ENCODE results near the gene PNLIPRP1. TPM values are rescaled to one million over a fixed set of nuclear protein-coding genes. Genes with fewer than 3 reads are reported as not detected.

The PNLIPRP1 gene
- total and polyA plus RNA-seq, 10 of the 15 experiments (the other 5 are each of a cell fraction or from before 2014, with no cell fraction given) = 0.74 TPM; not detected in 9

DNA sequence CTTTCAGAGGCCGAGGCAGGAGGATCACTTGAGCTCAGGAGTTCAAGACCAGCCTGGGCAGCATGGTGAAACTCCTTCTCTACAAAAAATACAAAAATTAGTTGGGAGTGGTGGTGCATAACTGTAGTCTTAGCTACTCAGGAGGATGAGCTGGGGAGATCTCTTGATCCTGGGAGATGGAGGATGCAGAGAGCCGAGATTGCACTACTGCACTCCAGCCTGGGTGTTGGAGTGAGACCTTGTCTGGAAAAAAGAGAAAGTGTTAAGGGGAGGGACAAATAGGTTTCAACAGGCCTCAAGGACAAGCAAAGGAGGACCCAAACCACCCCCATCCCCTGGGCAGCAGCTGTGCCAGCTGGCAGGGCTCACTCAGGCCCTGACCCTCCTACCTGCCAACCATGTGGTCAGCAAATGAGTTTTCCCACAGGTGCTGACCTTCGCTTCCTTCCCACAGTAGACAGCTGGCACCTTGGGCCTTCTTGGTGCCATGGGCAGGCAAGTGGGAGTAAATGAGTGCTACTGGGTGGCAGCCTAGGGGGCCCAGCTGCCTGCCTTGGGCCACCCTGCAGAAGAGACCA lies 24.5 kb downstream of the PNLIPRP1 start:
- Histone ChIP-seq H3K4me3 (no peak overlapping the region), H3K4me2 (ENCODE audit: control insufficient read depth, insufficient read depth) (no peak overlapping the region), H2AFZ (ENCODE audit: control insufficient read depth, low read depth, low read length) (no peak overlapping the region), H3K9ac (ENCODE audit: control insufficient read depth, insufficient read depth, low read length) (no peak overlapping the region), H3K4me1 (ENCODE audit: control insufficient read depth, insufficient read depth, low read length) (no peaks in the 10 kb centered on the region), H3K27me3 (replicated peaks in 1 of 2; ENCODE audit: control insufficient read depth in 2 of 2, insufficient read depth in 2 of 2, low read length in 1 of 2) (no peaks in the 10 kb centered on the region), H3K27ac (ENCODE audit: control insufficient read depth, insufficient read depth) (no peak overlapping the region), H3K36me3 (ENCODE audit: control insufficient read depth in 2 of 2, insufficient read depth in 2 of 2, low read length in 1 of 2) (no peaks in the 10 kb centered on the region), H3K79me2 (ENCODE audit: control insufficient read depth, insufficient read depth, low read length) (no peaks in the 10 kb centered on the region), H4K20me1 (ENCODE audit: control insufficient read depth, insufficient read depth) (no peaks in the 10 kb centered on the region), H3K9me3 (replicated peaks; ENCODE audit: control insufficient read depth, insufficient read depth, low read length) (no peaks in the 10 kb centered on the region)
- RAD21 ChIA-PET (ENCODE audit: unreplicated experiment) = no interaction called here
- no TSS peak for BruUV-seq (replicated peaks)
- SMC1A ChIA-PET (ENCODE audit: uncharacterized antibody, unreplicated experiment) = interaction anchor here (0.6 kb wide), 1 partner anchor 15 kb away, joined by 3 read pairs; no protein-coding TSS in a partner anchor
- in situ Hi-C loops (cut with MboI) = no loop called here
- intact Hi-C loops (cut with micrococcal nuclease; ENCODE audit: unreplicated experiment) = no loop called here
- ATAC-seq (no peak), DNase-seq (ENCODE audit: low read depth, low spot score) (no peak), FAIRE-seq (no peak)
- POLR2A ChIA-PET = no interaction called here
- CTCF ChIA-PET = no interaction called here
- TF ChIP-seq TCF12 (IDR thresholded peaks at IDR 0.05; ENCODE audit: low read depth, low read length) (no peak), BHLHE40 (IDR thresholded peaks at IDR 0.05; ENCODE audit: borderline replicate concordance in 1 of 2, low read depth in 2 of 2, low read length in 1 of 2) (no peak), TAF1 (IDR thresholded peaks at IDR 0.05; ENCODE audit: borderline replicate concordance, low read depth, low read length) (no peak)
- TF ChIP-seq, protein P1, sequence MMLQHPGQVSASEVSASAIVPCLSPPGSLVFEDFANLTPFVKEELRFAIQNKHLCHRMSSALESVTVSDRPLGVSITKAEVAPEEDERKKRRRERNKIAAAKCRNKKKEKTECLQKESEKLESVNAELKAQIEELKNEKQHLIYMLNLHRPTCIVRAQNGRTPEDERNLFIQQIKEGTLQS (IDR thresholded peaks at IDR 0.05; ENCODE audit: borderline replicate concordance, extremely low read depth, low read depth, low read length) = no peak
- TF ChIP-seq, protein P2, sequence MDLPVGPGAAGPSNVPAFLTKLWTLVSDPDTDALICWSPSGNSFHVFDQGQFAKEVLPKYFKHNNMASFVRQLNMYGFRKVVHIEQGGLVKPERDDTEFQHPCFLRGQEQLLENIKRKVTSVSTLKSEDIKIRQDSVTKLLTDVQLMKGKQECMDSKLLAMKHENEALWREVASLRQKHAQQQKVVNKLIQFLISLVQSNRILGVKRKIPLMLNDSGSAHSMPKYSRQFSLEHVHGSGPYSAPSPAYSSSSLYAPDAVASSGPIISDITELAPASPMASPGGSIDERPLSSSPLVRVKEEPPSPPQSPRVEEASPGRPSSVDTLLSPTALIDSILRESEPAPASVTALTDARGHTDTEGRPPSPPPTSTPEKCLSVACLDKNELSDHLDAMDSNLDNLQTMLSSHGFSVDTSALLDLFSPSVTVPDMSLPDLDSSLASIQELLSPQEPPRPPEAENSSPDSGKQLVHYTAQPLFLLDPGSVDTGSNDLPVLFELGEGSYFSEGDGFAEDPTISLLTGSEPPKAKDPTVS (IDR thresholded peaks at IDR 0.05; ENCODE audit: low read depth, low read length) = no peak
- TF ChIP-seq, protein P3, sequence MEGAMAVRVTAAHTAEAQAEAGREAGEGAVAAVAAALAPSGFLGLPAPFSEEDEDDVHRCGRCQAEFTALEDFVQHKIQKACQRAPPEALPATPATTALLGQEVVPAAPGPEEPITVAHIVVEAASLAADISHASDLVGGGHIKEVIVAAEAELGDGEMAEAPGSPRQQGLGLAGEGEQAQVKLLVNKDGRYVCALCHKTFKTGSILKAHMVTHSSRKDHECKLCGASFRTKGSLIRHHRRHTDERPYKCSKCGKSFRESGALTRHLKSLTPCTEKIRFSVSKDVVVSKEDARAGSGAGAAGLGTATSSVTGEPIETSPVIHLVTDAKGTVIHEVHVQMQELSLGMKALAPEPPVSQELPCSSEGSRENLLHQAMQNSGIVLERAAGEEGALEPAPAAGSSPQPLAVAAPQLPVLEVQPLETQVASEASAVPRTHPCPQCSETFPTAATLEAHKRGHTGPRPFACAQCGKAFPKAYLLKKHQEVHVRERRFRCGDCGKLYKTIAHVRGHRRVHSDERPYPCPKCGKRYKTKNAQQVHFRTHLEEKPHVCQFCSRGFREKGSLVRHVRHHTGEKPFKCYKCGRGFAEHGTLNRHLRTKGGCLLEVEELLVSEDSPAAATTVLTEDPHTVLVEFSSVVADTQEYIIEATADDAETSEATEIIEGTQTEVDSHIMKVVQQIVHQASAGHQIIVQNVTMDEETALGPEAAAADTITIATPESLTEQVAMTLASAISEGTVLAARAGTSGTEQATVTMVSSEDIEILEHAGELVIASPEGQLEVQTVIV (IDR thresholded peaks at IDR 0.05; ENCODE audit: borderline replicate concordance, partially characterized antibody) = no peak
- TF ChIP-seq, protein P4, sequence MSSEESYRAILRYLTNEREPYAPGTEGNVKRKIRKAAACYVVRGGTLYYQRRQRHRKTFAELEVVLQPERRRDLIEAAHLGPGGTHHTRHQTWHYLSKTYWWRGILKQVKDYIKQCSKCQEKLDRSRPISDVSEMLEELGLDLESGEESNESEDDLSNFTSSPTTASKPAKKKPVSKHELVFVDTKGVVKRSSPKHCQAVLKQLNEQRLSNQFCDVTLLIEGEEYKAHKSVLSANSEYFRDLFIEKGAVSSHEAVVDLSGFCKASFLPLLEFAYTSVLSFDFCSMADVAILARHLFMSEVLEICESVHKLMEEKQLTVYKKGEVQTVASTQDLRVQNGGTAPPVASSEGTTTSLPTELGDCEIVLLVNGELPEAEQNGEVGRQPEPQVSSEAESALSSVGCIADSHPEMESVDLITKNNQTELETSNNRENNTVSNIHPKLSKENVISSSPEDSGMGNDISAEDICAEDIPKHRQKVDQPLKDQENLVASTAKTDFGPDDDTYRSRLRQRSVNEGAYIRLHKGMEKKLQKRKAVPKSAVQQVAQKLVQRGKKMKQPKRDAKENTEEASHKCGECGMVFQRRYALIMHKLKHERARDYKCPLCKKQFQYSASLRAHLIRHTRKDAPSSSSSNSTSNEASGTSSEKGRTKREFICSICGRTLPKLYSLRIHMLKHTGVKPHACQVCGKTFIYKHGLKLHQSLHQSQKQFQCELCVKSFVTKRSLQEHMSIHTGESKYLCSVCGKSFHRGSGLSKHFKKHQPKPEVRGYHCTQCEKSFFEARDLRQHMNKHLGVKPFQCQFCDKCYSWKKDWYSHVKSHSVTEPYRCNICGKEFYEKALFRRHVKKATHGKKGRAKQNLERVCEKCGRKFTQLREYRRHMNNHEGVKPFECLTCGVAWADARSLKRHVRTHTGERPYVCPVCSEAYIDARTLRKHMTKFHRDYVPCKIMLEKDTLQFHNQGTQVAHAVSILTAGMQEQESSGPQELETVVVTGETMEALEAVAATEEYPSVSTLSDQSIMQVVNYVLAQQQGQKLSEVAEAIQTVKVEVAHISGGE (CRISPR knock-in tag; IDR thresholded peaks at IDR 0.05) = no peak
- WGBS (ENCODE audit: insufficient coverage, insufficient replicate concordance, low lambda C conversion rate, missing lambda C conversion rate) = 17% methylated on average over 3 of the region's 3 CpGs
